Activated naive CD4-positive, alpha-beta T cell (primary cell): ENCODE measurements around the gene GADD45B.
"Not testable (repeated sequence)": the region's sequence is repeated elsewhere in the genome, so short reads cannot be mapped to it uniquely, and the experiment has no call there.

Experiments
- DNase-seq, 4 experiments: peaks; one replicate each; lab custom pipeline; 2025; lab: John Stamatoyannopoulos, UW

The GADD45B gene

DNA sequence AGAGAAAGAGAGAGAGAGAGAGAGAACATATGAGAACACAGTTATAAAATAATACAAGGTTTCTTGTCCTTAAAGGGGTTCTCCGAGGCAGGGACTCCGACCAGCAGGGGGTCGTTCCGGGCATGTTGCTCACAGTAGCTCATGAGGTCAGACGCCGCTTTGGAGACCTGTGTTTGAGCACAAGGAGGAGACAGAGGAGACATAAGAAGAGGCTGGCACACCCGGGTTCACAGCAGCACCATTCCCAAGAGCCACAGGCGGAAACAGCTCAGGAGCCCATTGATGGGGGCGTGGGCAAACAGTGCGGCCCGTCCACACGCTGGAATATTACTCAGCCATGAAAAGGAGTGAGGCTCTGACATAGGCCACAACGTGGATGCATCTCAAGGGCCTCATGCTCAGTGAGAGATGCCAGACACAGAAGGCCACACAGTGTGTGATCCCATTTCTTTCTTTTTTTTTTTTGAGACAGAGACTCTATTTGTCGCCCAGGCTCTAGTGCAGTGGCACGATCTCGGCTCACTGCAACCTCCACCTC is 39.1 kb downstream of the GADD45B start:
- DNase-seq = no peak

DNA sequence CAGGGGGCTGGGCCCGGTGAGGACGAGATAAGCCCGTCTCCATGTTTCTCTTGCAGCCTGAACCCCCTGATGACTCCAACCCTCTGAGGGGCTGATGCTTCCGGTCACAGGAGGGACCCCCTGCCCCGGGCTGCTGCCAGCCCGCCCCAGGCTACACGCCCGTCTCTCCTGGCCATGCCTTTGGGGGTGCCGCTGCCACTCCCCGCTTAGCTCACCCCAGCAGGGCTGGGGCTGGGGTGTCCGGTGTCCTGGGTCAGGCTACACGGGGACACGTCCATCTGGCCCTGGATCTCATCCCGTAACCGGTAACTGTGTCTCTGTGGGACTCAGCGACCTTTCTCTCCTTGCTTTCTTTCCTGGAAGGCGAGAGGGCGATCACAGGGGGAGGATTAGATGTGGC is 40.8 kb downstream of the GADD45B start:
- no peak for DNase-seq

DNA sequence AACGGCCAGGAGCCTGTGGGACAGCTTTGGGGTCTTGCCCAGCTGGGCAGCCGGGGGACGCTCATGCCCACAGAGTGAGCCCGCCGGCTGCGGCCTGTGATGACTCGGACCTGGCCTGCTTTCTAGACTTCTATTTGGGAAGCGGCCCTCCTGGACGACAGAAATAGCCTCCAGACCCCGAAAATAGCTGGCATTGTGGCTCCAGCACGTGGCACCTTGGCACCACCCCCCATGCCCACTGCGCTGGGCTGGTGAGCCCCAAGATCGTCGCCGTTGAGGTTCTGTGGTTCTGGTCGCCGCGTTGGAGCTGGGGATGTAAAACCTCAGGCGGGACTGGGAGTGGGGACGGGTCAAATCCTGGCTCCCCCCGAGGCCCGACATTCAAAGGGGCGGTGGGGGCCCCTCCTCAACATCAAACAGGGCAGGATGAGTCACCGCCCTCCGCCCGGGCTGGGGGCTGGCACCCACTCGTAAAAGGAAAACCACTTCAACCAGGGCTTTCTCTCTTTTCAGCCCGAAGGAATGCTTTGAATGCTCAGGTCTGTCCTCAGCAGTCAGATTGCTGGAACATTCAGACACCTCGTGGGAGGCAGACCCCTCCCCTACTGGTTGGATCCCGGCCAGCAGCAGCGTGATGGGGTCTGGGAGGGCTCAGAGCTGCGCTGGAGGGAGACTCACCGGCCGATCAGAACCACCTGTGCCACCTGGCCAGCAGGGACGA is 42.1 kb downstream of the GADD45B start:
- no peak for DNase-seq

DNA sequence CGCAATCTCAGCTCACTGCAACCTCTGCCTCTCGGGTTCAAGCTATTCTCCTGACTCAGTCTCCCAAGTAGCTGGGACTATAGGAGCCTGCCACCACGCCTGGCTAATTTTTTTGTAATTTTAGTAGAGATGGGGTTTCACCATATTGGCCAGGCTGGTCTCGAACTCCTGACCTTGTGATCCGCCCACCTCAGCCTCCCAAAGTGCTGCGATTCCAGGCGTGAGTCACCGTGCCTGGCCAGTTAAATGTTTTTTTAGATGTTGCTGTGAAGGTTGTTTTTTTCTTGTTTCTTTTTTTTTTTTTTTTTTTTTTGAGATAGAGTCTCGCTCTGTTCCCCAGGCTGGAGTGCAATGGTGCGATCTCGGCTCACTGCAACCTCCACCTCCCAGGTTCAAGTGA is 42.9 kb downstream of the GADD45B start:
- not testable (repeated sequence) for DNase-seq

DNA sequence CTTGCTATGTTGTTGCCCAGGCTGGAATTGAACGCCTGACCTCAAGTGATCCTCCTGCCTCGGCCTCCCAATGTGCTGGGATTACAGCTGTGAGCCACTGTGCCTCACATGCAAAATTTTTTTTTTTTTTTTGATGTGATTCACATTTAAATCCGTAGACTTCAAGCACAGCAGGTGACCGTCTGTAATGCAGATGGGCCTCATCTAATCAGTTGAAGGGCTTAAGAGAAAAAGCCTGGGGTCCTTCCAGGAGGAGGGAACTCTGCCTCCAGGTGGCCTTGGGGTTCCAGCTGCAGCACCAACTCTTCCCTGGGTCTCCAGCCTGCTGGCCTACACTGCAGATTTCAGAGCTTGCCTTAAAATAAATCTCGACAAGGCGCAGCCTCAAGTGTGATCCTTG is 43.6 kb downstream of the GADD45B start:
- DNase-seq = no peak

DNA sequence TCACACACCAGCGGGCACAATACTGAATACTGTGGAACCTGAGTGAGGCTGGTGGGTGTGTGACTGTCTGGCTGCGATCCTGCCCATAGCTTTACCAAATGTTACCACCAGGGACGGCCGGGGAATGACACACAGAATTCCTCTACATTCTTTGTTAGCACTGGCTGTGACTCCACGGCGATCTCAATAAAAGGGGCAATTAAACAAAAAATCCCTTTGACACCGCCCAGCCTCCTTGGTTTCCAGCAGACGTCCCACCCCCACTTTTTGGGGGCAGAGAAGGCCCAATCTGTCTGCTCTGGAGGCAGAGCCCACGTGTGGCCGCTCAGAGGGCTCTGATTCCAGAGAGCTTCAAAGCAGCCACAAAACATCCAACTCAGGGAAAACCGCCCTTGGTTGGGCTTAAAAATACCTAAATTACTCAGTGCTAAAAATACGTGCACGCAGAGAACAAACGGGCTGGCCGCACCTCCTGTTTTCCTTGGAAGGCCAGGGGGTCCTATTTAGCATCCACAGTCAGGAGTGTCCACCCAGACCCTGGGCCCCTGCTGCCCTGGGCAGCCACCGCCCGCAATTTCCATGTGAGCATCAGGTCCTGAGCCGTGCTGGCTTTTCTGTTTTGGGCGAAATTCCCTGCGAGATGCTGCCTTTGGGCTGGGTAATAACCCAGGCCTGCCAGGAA is 47.8 kb downstream of the GADD45B start:
- no peak for DNase-seq

DNA sequence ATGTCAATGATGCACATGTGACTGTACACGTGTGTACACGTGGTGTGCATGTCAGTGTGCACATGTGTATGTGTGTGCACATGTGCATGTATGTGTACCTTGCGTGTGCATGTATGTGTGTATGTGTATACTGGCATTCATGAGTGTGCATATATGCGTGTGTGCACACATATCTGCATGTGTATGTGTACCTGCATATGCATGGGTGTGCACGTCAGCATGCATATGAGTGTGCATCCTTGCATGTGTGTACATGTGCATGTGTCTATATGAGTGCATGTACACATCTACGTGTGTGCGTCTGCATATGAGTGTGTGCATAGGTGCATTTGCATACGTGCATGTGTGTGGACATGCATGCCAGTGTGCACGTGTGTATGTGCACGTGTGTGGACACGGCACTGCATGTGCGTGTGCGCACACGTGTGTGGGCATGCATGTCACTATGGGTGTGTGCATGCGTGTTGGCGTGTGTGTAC is 48.5 kb downstream of the GADD45B start:
- no peak for DNase-seq

DNA sequence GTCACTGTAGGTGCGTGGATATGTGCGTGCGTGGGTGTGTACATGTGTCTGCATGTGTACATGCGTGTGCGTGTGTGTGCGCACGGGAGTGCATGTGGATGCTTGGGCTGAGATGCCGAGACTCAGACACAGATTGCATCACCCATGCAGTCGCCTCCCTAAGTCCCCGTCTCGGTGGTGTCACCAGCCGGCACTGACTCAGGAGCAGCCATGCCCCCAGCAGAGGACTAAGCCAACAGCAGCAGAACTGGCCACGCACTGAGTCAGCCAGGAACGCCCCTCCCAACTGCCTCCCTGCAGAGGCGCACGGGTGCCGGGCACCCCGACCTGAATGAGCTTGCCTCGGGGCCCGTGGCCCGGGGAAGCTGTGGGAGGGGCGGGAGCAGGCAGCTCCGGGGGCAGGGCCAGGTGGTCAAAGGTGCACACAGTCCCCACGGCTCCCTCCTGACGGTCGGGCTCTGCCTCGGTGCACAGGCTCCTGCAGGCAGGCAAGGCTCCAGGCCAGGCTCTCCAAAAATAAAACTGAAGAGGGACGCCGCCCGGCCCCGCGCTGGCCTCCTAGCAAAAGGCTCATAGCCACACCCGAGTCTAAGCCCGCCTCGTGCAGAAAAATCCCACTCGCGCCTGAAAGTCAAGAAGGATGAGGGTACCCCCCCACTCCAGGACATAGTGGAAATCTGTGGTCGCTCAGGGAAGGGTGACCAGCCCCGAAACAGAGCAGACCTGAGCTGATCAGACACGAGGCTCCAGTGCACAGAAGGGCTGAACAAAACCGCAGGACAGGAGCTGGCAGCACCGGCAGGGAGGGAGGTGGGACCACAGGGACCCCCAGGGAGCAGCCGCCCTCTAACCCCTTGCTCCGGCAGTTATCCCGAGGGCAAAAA is 49.2 kb downstream of the GADD45B start:
- no peak for DNase-seq

DNA sequence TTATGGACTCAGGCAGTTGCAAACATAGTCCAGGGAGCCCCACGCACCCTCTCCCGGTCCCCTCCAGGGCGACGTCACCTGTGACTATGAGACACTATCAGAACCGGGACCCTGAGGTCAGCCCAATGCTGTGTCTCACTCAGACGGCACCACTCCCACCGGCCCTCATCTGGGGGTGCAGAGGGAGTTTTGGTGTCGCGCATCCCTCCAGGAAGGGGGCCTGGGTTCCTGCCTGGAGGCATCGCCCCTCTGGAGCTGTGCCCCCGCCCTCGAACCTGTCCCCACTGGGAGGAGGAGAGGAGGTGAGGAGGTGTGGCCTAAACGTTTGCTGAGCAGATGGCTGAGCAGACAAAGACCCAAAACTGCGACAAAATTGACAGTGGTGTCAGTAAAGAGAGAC is 51.2 kb downstream of the GADD45B start:
- no peak for DNase-seq

DNA sequence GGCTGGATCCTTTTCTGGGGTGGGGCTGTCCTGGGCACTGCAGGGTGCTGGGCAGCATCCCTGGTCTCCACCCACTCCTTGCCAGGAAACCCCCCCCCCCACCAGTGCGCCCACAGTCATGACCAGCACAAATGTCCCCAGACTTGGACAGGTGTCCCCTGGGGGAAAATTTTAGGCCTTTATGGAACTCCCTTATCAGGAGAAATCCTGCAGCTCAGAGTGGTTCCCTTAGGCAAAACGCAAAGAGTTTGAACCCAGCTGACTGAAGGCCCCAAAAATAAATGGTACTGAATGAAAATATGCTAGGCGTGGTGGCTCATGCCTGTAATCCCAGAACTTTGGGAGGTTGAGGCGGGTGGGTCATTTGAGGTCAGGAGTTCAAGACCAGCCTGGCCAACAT is 51.8 kb downstream of the GADD45B start:
- DNase-seq = no peak
